ENCODE measurements around the gene ACADM. TPM values are rescaled to one million over a fixed set of nuclear protein-coding genes. Genes with fewer than 3 reads are reported as not detected.

ACADM gene
- polyA plus RNA-seq, 1 of the 3 experiments (the other 2 are of a cell fraction) = 18.6 TPM

- TF ChIP-seq USF1 (IDR thresholded peaks at IDR 0.05; ENCODE audit: borderline replicate concordance, low read depth) = no peak
- peak; percentile 41 for TF ChIP-seq NFIC (IDR thresholded peaks at IDR 0.05; ENCODE audit: borderline replicate concordance)
Observed at GRCh38 chr1:75811211-75811981, 86.9 kb downstream of the ACADM start (continued).

GRCh38 chr1:75812065-75812464 lies 87.6 kb downstream of the ACADM start:
- Histone ChIP-seq H3F3A (replicated peaks; ENCODE audit: insufficient read depth) (peaks cover 15% of the 10 kb centered on the region), H3K4me2 (peak overlapping the region; percentile 22; the same call in 1 of the 2 replicates), H3K9me2 (no peaks in the 10 kb centered on the region), H3K9me3 (no peaks in the 10 kb centered on the region), H3K4me1 (ENCODE audit: control insufficient read depth in 1 of 2, insufficient read depth in 2 of 2, low read depth in 1 of 2, low read length in 1 of 2) (peaks cover 0 to 16% of the 10 kb centered on the region in 2 experiments; a peak in 2 of 4 replicates), H3K36me3 (replicated peaks in 1 of 2; ENCODE audit: control insufficient read depth in 1 of 2, insufficient read depth in 2 of 2, low read length in 1 of 2) (no peaks in the 10 kb centered on the region), H4K20me1 (ENCODE audit: insufficient read depth) (no peaks in the 10 kb centered on the region), H3K79me2 (ENCODE audit: insufficient read depth) (no peaks in the 10 kb centered on the region), H3K9ac (no peak overlapping the region), H3K27ac (ENCODE audit: low read depth in 2 of 2, low read length in 1 of 2) (peak overlapping the region in 1 of 2 experiments; percentile 48; a peak in 2 of 4 replicates), H3K4me3 (ENCODE audit: low read depth in 2 of 2, low read length in 1 of 2) (no peak overlapping the region), H2AFZ (ENCODE audit: low read depth) (peak overlapping the region; percentile 43; the same call in 1 of the 2 replicates), H3K27me3 (ENCODE audit: insufficient read depth) (no peaks in the 10 kb centered on the region)
- WGBS (ENCODE audit: low lambda C conversion rate) = 93% methylated on average over 3 of the region's 3 CpGs
- TF ChIP-seq FOSL2 (IDR thresholded peaks at IDR 0.05; ENCODE audit: borderline replicate concordance, low read depth) (no peak), PBX3 (IDR thresholded peaks at IDR 0.05) (no peak), EP300 (IDR thresholded peaks at IDR 0.05; ENCODE audit: borderline replicate concordance in 1 of 2, low read depth in 1 of 2, low read length in 1 of 2) (no peak), RXRA (IDR thresholded peaks at IDR 0.05; ENCODE audit: borderline replicate concordance, low read depth) (no peak)
- DNase-seq = no peak
- POLR2A ChIA-PET = no interaction called here
- CTCF ChIA-PET = no interaction called here

Small RNA genes within 50 kb of the gene (small RNA-seq; reads per million reads assigned to genes)
- gene SNORD45A (0 reads per million in 7 experiments), gene SNORD45B (0 reads per million in 7 experiments), gene SNORD45C (0 reads per million in 7 experiments)

Other genes with a start within 250 kb of the ACADM start
- 4.9 and 7.8 TPM in 2 replicates for gene SLC44A5, start 113.6 kb upstream of the ACADM start, polyA plus RNA-seq (2012; rRNA removed)
- 59.0 and 95.5 TPM in 2 replicates for gene RABGGTB, start 61.5 kb downstream of the ACADM start, polyA plus RNA-seq (2012; rRNA removed)
- not detected in 2 replicates for gene MSH4, start 72.2 kb downstream of the ACADM start, polyA plus RNA-seq (2012; rRNA removed)
- not detected in 2 replicates for gene ASB17, start 207.7 kb downstream of the ACADM start, polyA plus RNA-seq (2012; rRNA removed)